Breast epithelium (tissue), 4 donors: Measurements from ENCODE around the gene CLPSL2. TPM values are rescaled to one million over a fixed set of nuclear protein-coding genes. Genes with fewer than 3 reads are reported as not detected.

Experiments used
- DNase-seq, 2 donors: peaks; one replicate each; pipeline ENCODE4 v3.0.0-alpha.2; 2019; ENCODE audit warnings: low spot score in 2 of 2
- H3K27ac ChIP-seq, 2 donors: fragments of 200-600 bp; sonication (generic) in 1 of 2; one replicate each; pipeline ENCODE4 v1.5.1; 2016 to 2019; ENCODE audit warnings: mild to moderate bottlenecking in 1 of 2
- H3K27me3 ChIP-seq, 2 donors: fragments of 200-600 bp; sonication (generic) in 1 of 2; one replicate each; pipeline versions ENCODE4 v1.5.1 to v1.6.0; 2017 to 2019; ENCODE audit warnings: control low read depth in 1 of 2, mild to moderate bottlenecking in 1 of 2
- H3K36me3 ChIP-seq: fragments of 200-600 bp; one replicate; pipeline ENCODE4 v1.5.1; 2019
- H3K4me1 ChIP-seq, 2 donors: fragments of 200-600 bp; sonication (generic); one replicate each; pipeline ENCODE4 v1.5.1; 2016 to 2019; ENCODE audit warnings: control low read depth in 1 of 2
- H3K4me3 ChIP-seq, 3 donors: fragments of 200-600 bp; sonication (generic); 1 replicate in 2 of 3; 2 replicates in 1 of 3; pipeline ENCODE4 v1.5.1; 2016 to 2019; ENCODE audit warnings: mild to moderate bottlenecking in 3 of 3, moderate library complexity in 2 of 3
- H3K9me3 ChIP-seq, 2 donors: fragments of 200-600 bp; sonication (generic) in 1 of 2; one replicate each; pipeline ENCODE4 v1.5.1; 2016 to 2019; ENCODE audit warnings: control low read depth in 1 of 2
- CTCF ChIP-seq, 3 donors: fragments of 450-650 bp; IDR thresholded peaks; one replicate each; pipeline ENCODE4 v1.5.1; 2016 to 2017; ENCODE audit warnings: antibody characterized with exemption in 3 of 3, mild to moderate bottlenecking in 3 of 3, moderate library complexity in 3 of 3
- POLR2A ChIP-seq: fragments of 450-650 bp; IDR thresholded peaks from one replicate; pipeline ENCODE4 v1.6.1; 2016; ENCODE audit warnings: antibody characterized with exemption, mild to moderate bottlenecking, moderate library complexity
- POLR2AphosphoS5 ChIP-seq, 3 donors: sonication (generic); formaldehyde crosslinking; IDR thresholded peaks; one replicate each; pipeline ENCODE4 v1.6.1; 2017; ENCODE audit warnings: antibody characterized with exemption in 3 of 3
- intact Hi-C: fragments of 100-400 bp; cut with DNase I; formaldehyde crosslinking; loops from one replicate; pipeline ENCODE4 v1.15.1; 2023; ENCODE audit warnings: low total_unique reads
- total RNA-seq, 3 donors: library from RNA; depleted of rRNA; stranded (reverse); fragments of >200 nt; gene quantifications; one replicate each; pipeline ENCODE4 v1.1.0, GENCODE V29; 2016

CLPSL2 gene
- total RNA-seq, 3 donors from 2014 or later = 2.3 TPM; not detected in 2

- H3K27me3 ChIP-seq = no peaks in the 10 kb centered on the region
- H3K36me3 ChIP-seq = no peaks in the 10 kb centered on the region
- intact Hi-C loops = loop anchor here (2.0 kb wide), 1 partner anchor 43 kb away; no protein-coding TSS in a partner anchor
- no peak overlapping the region for H3K4me3 ChIP-seq
- peaks cover 56 to 62% of the 10 kb centered on the region in 2 donors for H3K4me1 ChIP-seq
- peak in 1 of 2 donors; percentile 10 for DNase-seq
- TF ChIP-seq POLR2A (no peak), POLR2AphosphoS5 (IDR thresholded peaks at IDR 0.05) (no peak), CTCF (IDR thresholded peaks at IDR 0.05) (no peak)
- peak overlapping the region; percentile 99 to 100 for H3K27ac ChIP-seq
- no peaks in the 10 kb centered on the region for H3K9me3 ChIP-seq
These were observed 46.7 kb upstream of the CLPSL2 start for GRCh38 chr6:35729722-35730121.

- no peak for DNase-seq
- Histone ChIP-seq H3K4me3 (peak overlapping the region; percentile 56 to 79 (median 64)), H3K27ac (peak overlapping the region; percentile 98 to 99), H3K36me3 (no peaks in the 10 kb centered on the region), H3K27me3 (no peaks in the 10 kb centered on the region), H3K4me1 (peaks cover 53 to 57% of the 10 kb centered on the region in 2 donors), H3K9me3 (no peaks in the 10 kb centered on the region)
- no peak for TF ChIP-seq POLR2A
- no peak for TF ChIP-seq CTCF (IDR thresholded peaks at IDR 0.05)
- TF ChIP-seq POLR2AphosphoS5 (IDR thresholded peaks at IDR 0.05) = no peak
- intact Hi-C loops = loop anchor here (2.0 kb wide), 1 partner anchor 44 kb away; no protein-coding TSS in a partner anchor
These were observed 45.5 kb upstream of the CLPSL2 start for GRCh38 chr6:35730745-35731413.

- peak; percentile 90 to 95 for DNase-seq
- TF ChIP-seq CTCF (IDR thresholded peaks at IDR 0.05) (no peak), POLR2A (peak; percentile 36), POLR2AphosphoS5 (IDR thresholded peaks at IDR 0.05) (peak in 2 of 3 donors; percentile 54 to 67)
- Histone ChIP-seq H3K9me3 (no peaks in the 10 kb centered on the region), H3K4me1 (peaks cover 48 to 57% of the 10 kb centered on the region in 2 donors), H3K27me3 (no peaks in the 10 kb centered on the region), H3K36me3 (no peaks in the 10 kb centered on the region), H3K4me3 (peak overlapping the region; percentile 56 to 79 (median 64)), H3K27ac (peak overlapping the region; percentile 98 to 99)
- intact Hi-C loops = loop anchor here (2.0 kb wide), 1 partner anchor 45 kb away; no protein-coding TSS in a partner anchor
These were observed 45.0 kb upstream of the CLPSL2 start for GRCh38 chr6:35731414-35731735.

- peak overlapping the region; percentile 56 to 79 (median 64) for H3K4me3 ChIP-seq
- TF ChIP-seq CTCF (IDR thresholded peaks at IDR 0.05) (peak in 2 of 3 donors; percentile 7 to 10), POLR2A (no peak), POLR2AphosphoS5 (IDR thresholded peaks at IDR 0.05) (peak; percentile 80 to 84 (median 82))
- DNase-seq = peak; percentile 95 to 96
- H3K36me3 ChIP-seq = no peaks in the 10 kb centered on the region
- H3K27me3 ChIP-seq = no peaks in the 10 kb centered on the region
- H3K9me3 ChIP-seq = no peaks in the 10 kb centered on the region
- intact Hi-C loops = loop anchor here (2.0 kb wide), 1 partner anchor 45 kb away; no protein-coding TSS in a partner anchor
- H3K27ac ChIP-seq = peak overlapping the region; percentile 98 to 99
- H3K4me1 ChIP-seq = peaks cover 42 to 52% of the 10 kb centered on the region in 2 donors
These were observed 44.5 kb upstream of the CLPSL2 start for GRCh38 chr6:35731736-35732532.
